Adrenal gland (tissue), 12 donors: ENCODE measurements around the gene RYR2. TPM values are rescaled to one million over a fixed set of nuclear protein-coding genes. Genes with fewer than 3 reads are reported as not detected.

Source experiments
- DNase-seq, 7 donors: peaks; one replicate each; pipeline ENCODE4 v3.0.0-alpha.2; 2019 to 2020
- H3K27ac ChIP-seq, 5 donors: fragments of 200-600 bp; sonication (generic) in 4 of 5; 1 replicate in 3 of 5; 2 replicates in 2 of 5; pipeline versions ENCODE4 v1.5.1 to v1.8.0; 2016 to 2020; ENCODE audit warnings: mild to moderate bottlenecking in 1 of 5
- H3K27me3 ChIP-seq: fragments of 200-600 bp; 2 replicates; pipeline ENCODE4 v1.8.0; 2021
- H3K36me3 ChIP-seq, 2 donors: fragments of 200-600 bp; replicated peaks in 1 of 2; 1 replicate in 1 of 2; 2 replicates in 1 of 2; pipeline versions ENCODE4 v1.5.1 to v1.8.0; 2018 to 2022
- H3K4me1 ChIP-seq, 2 donors: fragments of 200-600 bp; replicated peaks in 1 of 2; 1 replicate in 1 of 2; 2 replicates in 1 of 2; pipeline versions ENCODE4 v1.5.1 to v1.8.0; 2018 to 2021
- H3K4me3 ChIP-seq, 4 donors: fragments of 200-600 bp; sonication (generic) in 3 of 4; one replicate each; pipeline ENCODE4 v1.5.1; 2016 to 2018
- H3K9me3 ChIP-seq, 3 donors: fragments of 200-600 bp; sonication (generic) in 1 of 3; replicated peaks in 1 of 3; 1 replicate in 2 of 3; 2 replicates in 1 of 3; pipeline versions ENCODE4 v1.5.1 to v1.8.0; 2016 to 2021
- POLR2A ChIP-seq, 2 donors: fragments of 450-650 bp; IDR thresholded peaks; one replicate each; pipeline ENCODE4 v1.6.1; 2017; ENCODE audit warnings: antibody characterized with exemption in 2 of 2, mild to moderate bottlenecking in 2 of 2, moderate library complexity in 1 of 2
- WGBS, 4 donors: extraction: QIAGEN DNeasy Blood & Tissue Kit in 2 of 4; methylation state at CpG; one replicate each; pipeline versions ENCODE4 v1.1.5 to v1.1.7; 2013 to 2017; 5-methylcytosine and 5-hydroxymethylcytosine counted together
- intact Hi-C, 2 donors: fragments of 100-400 bp; cut with DNase I; formaldehyde crosslinking; loops; one replicate each; pipeline versions ENCODE4 v1.14.1 to v1.15.0; 2022 to 2023
- polyA plus RNA-seq, 3 donors: library from polyadenylated mRNA; stranded (reverse); fragments of 200-250 nt in 2 of 3; fragments of 350-450 nt in 1 of 3; fragmentation: Illumina TruSeq in 1 of 3; extraction: RNeasy Lipid Tissue Mini Kit (QIAGEN cat#74804) in 1 of 3; gene quantifications; one replicate each; pipeline ENCODE4 v1.2.3, GENCODE V29; 2013 to 2014
- total RNA-seq, 9 donors: library from RNA; depleted of rRNA in 4 of 9; stranded (reverse); fragments of >200 nt in 4 of 9; fragments of 120-200 nt in 1 of 9; fragmentation: NEBNext Ultra II Directional in 1 of 9; extraction: Animal tissue kit (Norgen Biotek cat#: 25700) in 1 of 9; gene quantifications; one replicate each; pipeline versions ENCODE4 v1.1.0 to v1.2.4, GENCODE V29; 2013 to 2023
- TF ChIP-seq, protein P1 (sequence below), 6 experiments: fragments of 450-650 bp in 4 of 6; fragments of 200-600 bp in 2 of 6; sonication (generic) in 1 of 6; IDR thresholded peaks; 1 replicate in 5 of 6; 2 replicates in 1 of 6; pipeline versions ENCODE4 v1.5.1 to v1.8.0; 2016 to 2021; ENCODE audit warnings: antibody characterized with exemption in 6 of 6, mild to moderate bottlenecking in 2 of 6, moderate library complexity in 1 of 6
- donor health status: healthy with polysubstance abuse.
- donor health status: Bipolar disorder and iron deficiency.
- donor health status: DM: yes; HTN: yes; CAD: no.
- donor health status: DM: no; HTN: no; CAD: no.
- donor health status: DM: no; HTN: no; CAD: no.
- donor health status: DM: yes; HTN: yes; CAD: no.

RYR2 gene
- total and polyA plus RNA-seq, 12 donors: 0.07 to 6.3 (median 0.18) TPM; not detected in 1

DNA sequence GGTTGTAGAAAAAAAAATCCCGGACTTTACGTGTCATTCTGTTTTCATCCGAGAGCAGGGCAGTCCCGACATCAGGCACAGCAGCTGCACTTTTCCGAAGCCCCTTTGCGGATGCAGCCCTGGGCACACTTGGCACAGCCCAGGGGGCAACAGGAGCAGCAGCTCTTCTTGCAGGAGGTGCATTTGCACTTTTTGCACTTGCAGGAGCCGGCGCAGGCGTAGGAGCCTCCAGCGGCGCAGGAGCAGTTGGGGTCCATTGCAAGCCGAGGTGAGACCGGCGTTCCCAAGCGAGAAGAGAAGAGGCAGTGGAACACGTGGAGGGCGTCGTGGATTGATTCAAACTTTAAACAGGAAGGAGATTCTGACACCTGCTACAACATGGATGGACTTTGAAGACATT, 37.9 kb upstream of the RYR2 start, which contains the start of gene MT1HL1:
TSS of gene MT1HL1 (minus strand) at position 326 of the 400 bp plus-strand sequence. CDS start at position 257, 69 bp downstream.
- 85 to 90% (median 87%) methylated on average over 18 of the region's 18 CpGs for WGBS, 4 donors
- H3K27ac ChIP-seq: no peak within 1 kb of the TSS
- no peak within 1 kb of the TSS for H3K4me3 ChIP-seq
- H3K4me1 ChIP-seq: no peaks in the 10 kb centered on the region
- H3K36me3 ChIP-seq: no peaks in the 10 kb centered on the region
- H3K9me3 ChIP-seq: no peaks in the 10 kb centered on the region
- no peak for TF ChIP-seq POLR2A (IDR thresholded peaks at IDR 0.05)
- TF ChIP-seq, protein P1, sequence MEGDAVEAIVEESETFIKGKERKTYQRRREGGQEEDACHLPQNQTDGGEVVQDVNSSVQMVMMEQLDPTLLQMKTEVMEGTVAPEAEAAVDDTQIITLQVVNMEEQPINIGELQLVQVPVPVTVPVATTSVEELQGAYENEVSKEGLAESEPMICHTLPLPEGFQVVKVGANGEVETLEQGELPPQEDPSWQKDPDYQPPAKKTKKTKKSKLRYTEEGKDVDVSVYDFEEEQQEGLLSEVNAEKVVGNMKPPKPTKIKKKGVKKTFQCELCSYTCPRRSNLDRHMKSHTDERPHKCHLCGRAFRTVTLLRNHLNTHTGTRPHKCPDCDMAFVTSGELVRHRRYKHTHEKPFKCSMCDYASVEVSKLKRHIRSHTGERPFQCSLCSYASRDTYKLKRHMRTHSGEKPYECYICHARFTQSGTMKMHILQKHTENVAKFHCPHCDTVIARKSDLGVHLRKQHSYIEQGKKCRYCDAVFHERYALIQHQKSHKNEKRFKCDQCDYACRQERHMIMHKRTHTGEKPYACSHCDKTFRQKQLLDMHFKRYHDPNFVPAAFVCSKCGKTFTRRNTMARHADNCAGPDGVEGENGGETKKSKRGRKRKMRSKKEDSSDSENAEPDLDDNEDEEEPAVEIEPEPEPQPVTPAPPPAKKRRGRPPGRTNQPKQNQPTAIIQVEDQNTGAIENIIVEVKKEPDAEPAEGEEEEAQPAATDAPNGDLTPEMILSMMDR (IDR thresholded peaks at IDR 0.05): no peak
- intact Hi-C loops: no loop called here
- no peak for DNase-seq
- no peaks in the 10 kb centered on the region for H3K27me3 ChIP-seq

DNA sequence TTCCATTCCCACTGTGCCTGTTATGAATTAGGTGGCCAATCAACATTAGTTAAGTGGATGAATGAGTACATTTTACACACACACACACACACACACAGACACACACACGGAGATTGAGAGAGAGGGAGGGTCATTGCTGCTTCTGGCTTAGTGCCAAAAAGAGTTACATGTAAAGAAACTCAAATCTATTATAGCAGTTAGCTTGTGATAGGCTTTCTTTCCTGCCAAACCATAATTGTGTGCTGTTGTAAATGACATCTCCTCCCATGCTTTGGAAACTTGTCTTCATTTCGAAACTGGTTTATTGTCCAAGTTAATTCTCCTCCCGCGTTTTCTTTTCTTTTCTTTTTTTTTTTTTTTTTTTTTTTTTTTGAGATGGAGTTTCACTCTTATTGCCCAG, 36.3 kb upstream of the RYR2 start:
- Histone ChIP-seq H3K36me3 (no peaks in the 10 kb centered on the region), H3K4me3 (no peak overlapping the region), H3K4me1 (no peaks in the 10 kb centered on the region), H3K27ac (no peak overlapping the region), H3K9me3 (no peaks in the 10 kb centered on the region), H3K27me3 (no peaks in the 10 kb centered on the region)
- intact Hi-C loops: no loop called here
- DNase-seq: no peak
- no peak for TF ChIP-seq POLR2A (IDR thresholded peaks at IDR 0.05)
- TF ChIP-seq, protein P1 (IDR thresholded peaks at IDR 0.05): no peak
- WGBS, 4 donors: 59 to 67% (median 64%) methylated on average over 4 of the region's 4 CpGs

DNA sequence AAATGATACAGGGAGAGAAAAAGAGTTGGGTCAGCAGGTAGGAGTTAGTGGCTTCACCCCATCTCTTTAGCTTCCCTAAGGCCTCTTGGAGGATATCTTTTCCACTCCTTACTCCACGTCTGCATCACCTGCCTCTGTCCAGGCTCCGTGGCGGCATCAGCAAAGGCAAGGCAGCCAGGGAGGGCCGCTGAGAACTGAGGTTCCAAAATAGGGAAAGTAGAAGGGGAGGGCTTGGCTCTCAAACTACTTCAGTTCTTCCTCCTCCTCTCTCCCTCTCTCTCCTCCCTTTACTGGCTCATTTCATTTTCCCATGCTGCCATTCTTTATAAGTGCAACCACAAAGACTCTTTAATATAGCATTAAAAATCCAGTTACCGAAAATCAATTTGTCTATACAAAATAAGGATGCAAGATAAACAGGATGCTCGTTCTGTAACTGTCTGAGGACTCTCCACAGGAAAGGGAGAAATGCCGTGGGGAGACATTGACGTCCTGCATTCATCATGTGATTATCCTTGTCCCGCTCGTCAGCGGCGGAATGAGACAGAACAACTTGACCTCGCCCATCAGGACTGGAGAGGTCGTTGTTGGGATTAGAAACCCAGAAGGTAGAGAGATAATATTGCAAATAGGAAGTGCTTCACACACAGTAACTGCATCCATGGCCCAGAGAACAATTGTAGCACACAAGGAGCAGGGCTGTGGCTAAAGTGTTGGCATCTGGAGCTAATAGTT, 34.7 kb upstream of the RYR2 start:
- H3K27me3 ChIP-seq: no peaks in the 10 kb centered on the region
- no peaks in the 10 kb centered on the region for H3K4me1 ChIP-seq
- DNase-seq: no peak
- intact Hi-C loops: no loop called here
- H3K9me3 ChIP-seq: no peaks in the 10 kb centered on the region
- WGBS, 4 donors: 67 to 75% (median 70%) methylated on average over 14 of the region's 14 CpGs
- no peak overlapping the region for H3K4me3 ChIP-seq
- no peak overlapping the region for H3K27ac ChIP-seq
- TF ChIP-seq, protein P1 (IDR thresholded peaks at IDR 0.05): no peak
- TF ChIP-seq POLR2A (IDR thresholded peaks at IDR 0.05): no peak
- H3K36me3 ChIP-seq: no peaks in the 10 kb centered on the region

DNA sequence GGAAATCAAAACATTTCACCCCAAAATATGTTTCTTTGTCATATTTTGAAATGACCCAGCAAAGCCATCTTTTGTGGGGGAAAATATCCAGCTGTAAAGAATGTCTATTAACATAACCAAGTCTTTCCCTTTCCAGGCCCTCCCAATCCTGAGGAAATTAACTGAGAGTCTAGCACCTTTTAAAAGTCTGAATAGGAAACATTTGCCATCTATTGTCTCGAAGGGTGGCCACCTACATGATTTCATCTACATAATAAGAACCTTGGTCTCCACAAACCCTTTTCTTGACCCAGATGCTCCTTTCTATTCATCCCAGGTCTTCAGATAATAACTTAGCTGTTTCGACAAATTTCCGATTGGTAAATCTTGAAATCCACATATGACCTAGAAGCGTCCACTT, 32.4 kb upstream of the RYR2 start:
- intact Hi-C loops: no loop called here
- Histone ChIP-seq H3K36me3 (no peaks in the 10 kb centered on the region), H3K4me3 (no peak overlapping the region), H3K27ac (no peak overlapping the region), H3K27me3 (no peaks in the 10 kb centered on the region), H3K4me1 (no peaks in the 10 kb centered on the region), H3K9me3 (no peaks in the 10 kb centered on the region)
- 83 to 94% (median 90%) methylated on average over 4 of the region's 4 CpGs for WGBS, 4 donors
- no peak for DNase-seq
- no peak for TF ChIP-seq POLR2A (IDR thresholded peaks at IDR 0.05)
- TF ChIP-seq, protein P1 (IDR thresholded peaks at IDR 0.05): no peak
